ENCODE results near the gene PAIP2.

DNA sequence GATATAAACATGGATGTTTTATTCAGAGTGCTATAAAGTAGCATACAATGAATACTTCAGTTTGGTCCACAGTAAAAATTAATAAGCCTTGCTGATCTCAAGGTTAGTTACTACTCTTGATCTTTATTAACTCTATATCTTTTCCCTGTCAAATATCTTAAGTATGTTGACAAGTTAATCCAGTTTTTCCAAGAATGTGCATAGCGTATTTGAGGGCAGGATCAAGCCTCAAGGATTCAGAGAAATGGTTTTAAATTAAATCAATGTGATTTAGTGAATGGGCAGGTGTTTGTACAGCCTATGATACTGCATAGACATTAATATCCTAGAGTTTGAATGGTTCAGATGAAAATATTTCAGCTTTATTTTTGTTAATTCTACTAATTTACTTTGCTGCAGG is 27.4 kb upstream of the PAIP2 start:
- TF ChIP-seq CTCF (IDR thresholded peaks at IDR 0.05; ENCODE audit: insufficient read depth, low read length) (no peak), REST (IDR thresholded peaks at IDR 0.05; ENCODE audit: insufficient replicate concordance, low read depth) (no peak), POLR2AphosphoS5 (IDR thresholded peaks at IDR 0.05; ENCODE audit: low read depth) (no peak)
